Neural progenitor cell (in vitro differentiated cells): ENCODE measurements around the gene COL15A1. TPM values are rescaled to one million over a fixed set of nuclear protein-coding genes. Genes with fewer than 3 reads are reported as not detected.

Source experiments
- DNase-seq: peaks from one replicate; pipeline ENCODE4 v3.0.0-alpha.2; 2016; ENCODE audit warnings: low spot score
- H2AFZ ChIP-seq: fragments of 200-600 bp; sonication (generic); replicated peaks from 2 replicates; pipeline ENCODE4 v1.6.1; 2016; ENCODE audit warnings: antibody characterized with exemption
- H3F3A ChIP-seq: fragments of 200-600 bp; sonication (generic); 2 replicates; pipeline ENCODE4 v1.6.1; 2016; ENCODE audit warnings: antibody characterized with exemption, low read depth
- H3K27ac ChIP-seq: fragments of 200-600 bp; sonication (generic); 2 replicates; pipeline ENCODE4 v1.5.1; 2016; ENCODE audit warnings: mild to moderate bottlenecking
- H3K27me3 ChIP-seq: fragments of 200-600 bp; sonication (generic); 2 replicates; pipeline ENCODE4 v1.6.1; 2016; ENCODE audit warnings: mild to moderate bottlenecking, moderate library complexity
- H3K36me3 ChIP-seq: fragments of 200-600 bp; sonication (generic); 2 replicates; pipeline ENCODE4 v1.5.1; 2016
- H3K4me1 ChIP-seq: fragments of 200-600 bp; sonication (generic); 2 replicates; pipeline ENCODE4 v1.6.1; 2016; ENCODE audit warnings: mixed run types
- H3K4me2 ChIP-seq: fragments of 200-600 bp; sonication (generic); 2 replicates; pipeline ENCODE4 v1.6.1; 2016
- H3K4me3 ChIP-seq: fragments of 200-600 bp; sonication (generic); 2 replicates; pipeline ENCODE4 v1.5.1; 2016
- H3K79me2 ChIP-seq: fragments of 200-600 bp; sonication (generic); 2 replicates; pipeline ENCODE4 v1.6.1; 2016; ENCODE audit warnings: low read depth
- H3K9ac ChIP-seq: fragments of 200-600 bp; sonication (generic); 2 replicates; pipeline ENCODE4 v1.6.1; 2016
- H3K9me3 ChIP-seq: fragments of 200-600 bp; sonication (generic); 2 replicates; pipeline ENCODE4 v1.5.1; 2016; ENCODE audit warnings: low read depth
- H4K20me1 ChIP-seq: fragments of 200-600 bp; sonication (generic); 2 replicates; pipeline ENCODE4 v1.6.1; 2016; ENCODE audit warnings: low read depth
- H3K27ac Mint-ChIP-seq: 3 replicates; pipeline ENCODE4 v1.8.0; 2021; ENCODE audit warnings: mixed read lengths
- H3K27me3 Mint-ChIP-seq: 2 replicates; pipeline ENCODE4 v1.8.0; 2022; ENCODE audit warnings: low read depth, mild to moderate bottlenecking, inconsistent platforms, moderate library complexity, mixed read lengths; ENCODE audit not compliant: insufficient read depth
- H3K36me3 Mint-ChIP-seq: 3 replicates; pipeline ENCODE4 v1.8.0; 2021; ENCODE audit warnings: mixed read lengths
- H3K4me1 Mint-ChIP-seq: 3 replicates; pipeline ENCODE4 v1.8.0; 2021; ENCODE audit warnings: mixed read lengths
- H3K4me3 Mint-ChIP-seq: 3 replicates; pipeline ENCODE4 v1.8.0; 2021; ENCODE audit warnings: mild to moderate bottlenecking, moderate library complexity, mixed read lengths
- H3K9me3 Mint-ChIP-seq: 3 replicates; pipeline ENCODE4 v1.8.0; 2020; ENCODE audit warnings: mixed read lengths
- CTCF ChIP-seq: fragments of 200-600 bp; sonication (generic); IDR thresholded peaks from 2 replicates; pipeline ENCODE4 v1.5.1; 2017; ENCODE audit warnings: antibody characterized with exemption, mild to moderate bottlenecking
- EZH2 ChIP-seq: fragments of 200-600 bp; sonication (generic); IDR thresholded peaks from 2 replicates; pipeline ENCODE4 v1.6.1; 2017; ENCODE audit warnings: antibody characterized with exemption, mild to moderate bottlenecking, moderate library complexity
- EZH2phosphoT487 ChIP-seq: fragments of 200-600 bp; sonication (generic); IDR thresholded peaks from 2 replicates; pipeline ENCODE4 v1.6.1; 2017; ENCODE audit warnings: antibody characterized with exemption
- total RNA-seq: library from RNA; depleted of rRNA; stranded (reverse); fragments of >200 nt; gene quantifications from 2 replicates; pipeline ENCODE4 v1.2.3, GENCODE V29; 2015; ENCODE audit warnings: low replicate concordance

The COL15A1 gene
- total RNA-seq, 1 donor from 2014 or later = 3.2 TPM

- no peak overlapping the region for H2AFZ ChIP-seq
- no peak overlapping the region for H3K4me2 ChIP-seq
- H3K9ac ChIP-seq = no peak overlapping the region
- no peaks in the 10 kb centered on the region for H3K27me3 ChIP-seq
- H3K36me3 ChIP-seq = peaks cover 3% of the 10 kb centered on the region
- no peak overlapping the region for H3K4me3 Mint-ChIP-seq
- peaks cover 21% of the 10 kb centered on the region for H3K9me3 Mint-ChIP-seq
- peaks cover 5% of the 10 kb centered on the region for H3K9me3 ChIP-seq
- no peaks in the 10 kb centered on the region for H4K20me1 ChIP-seq
- H3K4me3 ChIP-seq = no peak overlapping the region
- peaks cover 4% of the 10 kb centered on the region for H3K27me3 Mint-ChIP-seq
- no peak overlapping the region for H3K27ac Mint-ChIP-seq
- no peak for TF ChIP-seq EZH2
- TF ChIP-seq EZH2phosphoT487 = no peak
- no peak for TF ChIP-seq CTCF
- H3K79me2 ChIP-seq = no peaks in the 10 kb centered on the region
- no peak for DNase-seq
- H3K4me1 ChIP-seq = no peaks in the 10 kb centered on the region
- peaks cover 3% of the 10 kb centered on the region for H3K36me3 Mint-ChIP-seq
- H3F3A ChIP-seq = no peaks in the 10 kb centered on the region
- no peaks in the 10 kb centered on the region for H3K4me1 Mint-ChIP-seq
- H3K27ac ChIP-seq = no peak overlapping the region
Observed at GRCh38 chr9:99016681-99017387, 73.1 kb downstream of the COL15A1 start.

DNA sequence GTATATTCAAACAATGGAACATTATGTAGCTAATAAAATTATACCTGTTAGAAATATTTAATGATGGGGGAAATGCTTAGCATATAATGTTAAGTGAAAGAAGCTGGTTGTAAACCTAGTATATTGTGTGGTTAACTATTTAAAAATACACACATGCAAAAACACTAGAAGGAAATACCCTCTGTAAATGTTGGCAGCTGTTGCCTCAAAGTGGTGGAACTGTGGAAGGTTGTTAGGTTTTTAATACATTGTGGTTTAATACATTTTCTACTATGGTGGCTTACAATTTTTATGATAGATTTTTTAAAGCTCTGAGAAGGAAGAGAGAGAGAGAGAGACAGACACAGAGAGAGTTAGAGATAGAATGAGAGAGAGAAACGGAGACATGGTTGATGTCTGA lies 74.9 kb downstream of the COL15A1 start:
- DNase-seq = no peak
- no peaks in the 10 kb centered on the region for H4K20me1 ChIP-seq
- no peak overlapping the region for H3K9ac ChIP-seq
- no peaks in the 10 kb centered on the region for H3K4me1 ChIP-seq
- no peak overlapping the region for H3K4me3 ChIP-seq
- no peaks in the 10 kb centered on the region for H3K27me3 ChIP-seq
- Mint-ChIP-seq H3K4me1 (no peaks in the 10 kb centered on the region), H3K27me3 (peaks cover 4% of the 10 kb centered on the region), H3K36me3 (no peaks in the 10 kb centered on the region), H3K9me3 (peaks cover 8% of the 10 kb centered on the region), H3K4me3 (no peak overlapping the region), H3K27ac (no peak overlapping the region)
- no peaks in the 10 kb centered on the region for H3F3A ChIP-seq
- H3K9me3 ChIP-seq = no peaks in the 10 kb centered on the region
- no peak overlapping the region for H2AFZ ChIP-seq
- H3K79me2 ChIP-seq = no peaks in the 10 kb centered on the region
- no peaks in the 10 kb centered on the region for H3K36me3 ChIP-seq
- TF ChIP-seq CTCF (no peak), EZH2 (no peak), EZH2phosphoT487 (no peak)
- H3K4me2 ChIP-seq = no peak overlapping the region
- H3K27ac ChIP-seq = no peak overlapping the region

DNA sequence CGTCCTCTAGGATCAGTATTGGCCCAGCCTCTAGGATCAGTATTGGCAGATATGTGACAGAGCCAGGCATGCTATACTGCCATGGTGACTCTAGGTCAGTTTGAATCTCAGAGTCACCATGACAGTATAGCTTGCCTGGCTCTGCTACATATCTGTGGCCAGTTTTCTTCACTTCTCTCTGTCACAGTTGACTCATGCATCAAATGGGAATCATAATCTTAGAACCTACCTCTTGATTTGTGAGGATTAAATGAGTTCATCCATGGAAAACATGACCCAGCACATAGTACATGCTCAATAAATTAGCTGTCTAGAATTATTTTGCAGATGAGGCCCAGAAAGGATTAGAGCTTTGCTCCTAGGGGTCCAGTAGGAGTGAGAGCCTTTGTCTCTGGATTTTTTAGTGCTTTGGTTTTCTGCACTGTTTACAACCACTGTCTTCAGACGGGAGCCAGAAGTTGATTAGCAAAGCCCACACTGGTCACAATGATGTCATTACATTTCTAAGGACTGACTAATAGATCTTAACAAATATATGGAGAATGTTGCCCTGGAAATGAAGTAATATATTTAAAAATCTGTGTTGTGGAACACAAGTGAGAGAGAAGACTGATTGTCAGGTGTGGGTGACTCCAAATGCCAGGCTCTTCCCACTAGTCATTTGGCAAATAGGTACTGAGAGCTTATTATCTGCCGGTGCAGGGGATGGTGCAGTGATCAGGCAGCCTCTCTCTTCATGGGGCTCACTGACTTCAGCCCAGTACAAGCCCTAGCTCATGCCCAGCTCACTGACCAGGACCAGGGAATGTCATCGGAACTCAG lies 76.0 kb downstream of the COL15A1 start:
- H3K9ac ChIP-seq = no peak overlapping the region
- no peaks in the 10 kb centered on the region for H3K9me3 ChIP-seq
- H3K4me3 ChIP-seq = no peak overlapping the region
- H3K4me1 ChIP-seq = no peaks in the 10 kb centered on the region
- no peaks in the 10 kb centered on the region for H4K20me1 ChIP-seq
- no peak overlapping the region for H3K4me3 Mint-ChIP-seq
- no peak for TF ChIP-seq CTCF
- no peak for TF ChIP-seq EZH2
- no peak for TF ChIP-seq EZH2phosphoT487
- H3K4me2 ChIP-seq = no peak overlapping the region
- DNase-seq = no peak
- H3K36me3 ChIP-seq = no peaks in the 10 kb centered on the region
- H3K27me3 ChIP-seq = no peaks in the 10 kb centered on the region
- peaks cover 7% of the 10 kb centered on the region for H3K9me3 Mint-ChIP-seq
- H3F3A ChIP-seq = no peaks in the 10 kb centered on the region
- no peaks in the 10 kb centered on the region for H3K36me3 Mint-ChIP-seq
- no peak overlapping the region for H2AFZ ChIP-seq
- H3K4me1 Mint-ChIP-seq = no peaks in the 10 kb centered on the region
- H3K27ac ChIP-seq = no peak overlapping the region
- peaks cover 4% of the 10 kb centered on the region for H3K27me3 Mint-ChIP-seq
- no peak overlapping the region for H3K27ac Mint-ChIP-seq
- H3K79me2 ChIP-seq = no peaks in the 10 kb centered on the region
